Thymus (tissue), 11 donors: ENCODE results near the gene BRME1. TPM values are rescaled to one million over a fixed set of nuclear protein-coding genes. Genes with fewer than 3 reads are reported as not detected.
"Not testable (repeated sequence)": the region's sequence is repeated elsewhere in the genome, so short reads cannot be mapped to it uniquely, and the experiment has no call there.

Experiments used
- DNase-seq, 9 donors: peaks; one replicate each; pipeline ENCODE4 v3.0.0-alpha.2; 2013; ENCODE audit warnings: low spot score in 9 of 9, low read depth in 6 of 9, missing footprints in 1 of 9
- H3K27ac ChIP-seq, 2 donors: one replicate each; pipeline ENCODE4 v1.5.1; 2013; ENCODE audit warnings: control low read depth in 1 of 2, low read depth in 1 of 2, low read length in 1 of 2, mild to moderate bottlenecking in 1 of 2, moderate library complexity in 1 of 2
- H3K27me3 ChIP-seq, 2 donors: one replicate each; pipeline ENCODE4 v1.5.1; 2013; ENCODE audit warnings: low read length in 1 of 2; ENCODE audit not compliant: control insufficient read depth in 2 of 2, insufficient read depth in 1 of 2
- H3K36me3 ChIP-seq, 2 donors: one replicate each; pipeline ENCODE4 v1.5.1; 2013; ENCODE audit warnings: low read length in 1 of 2, mild to moderate bottlenecking in 1 of 2, moderate library complexity in 1 of 2; ENCODE audit not compliant: control insufficient read depth in 2 of 2, insufficient read depth in 2 of 2
- H3K4me1 ChIP-seq, 2 donors: one replicate each; pipeline ENCODE4 v1.5.1; 2013; ENCODE audit warnings: low read length in 2 of 2; ENCODE audit not compliant: control insufficient read depth in 2 of 2, insufficient read depth in 2 of 2
- H3K4me3 ChIP-seq, 2 donors: one replicate each; pipeline ENCODE4 v1.5.1; 2013; ENCODE audit warnings: low read length in 2 of 2, control low read depth in 1 of 2, mild to moderate bottlenecking in 1 of 2
- H3K9me3 ChIP-seq, 2 donors: one replicate each; pipeline ENCODE4 v1.5.1; 2013; ENCODE audit warnings: low read length in 1 of 2, mild to moderate bottlenecking in 1 of 2; ENCODE audit not compliant: control insufficient read depth in 2 of 2, insufficient read depth in 1 of 2
- WGBS: extraction: QIAGEN DNeasy Blood & Tissue Kit; methylation state at CpG from one replicate; pipeline ENCODE4 v1.1.7; 2013; 5-methylcytosine and 5-hydroxymethylcytosine counted together
- polyA plus RNA-seq: library from polyadenylated mRNA; stranded (reverse); fragments of 200-250 nt; gene quantifications from one replicate; pipeline ENCODE4 v1.2.3, GENCODE V29; 2013
- total RNA-seq: library from RNA; stranded (reverse); fragments of 120-200 nt; gene quantifications from one replicate; pipeline ENCODE4 v1.2.4, GENCODE V29; 2013
- donor health status: healthy.

Gene BRME1
- total and polyA plus RNA-seq, 2 donors: 1.5 to 2.0 TPM

DNA sequence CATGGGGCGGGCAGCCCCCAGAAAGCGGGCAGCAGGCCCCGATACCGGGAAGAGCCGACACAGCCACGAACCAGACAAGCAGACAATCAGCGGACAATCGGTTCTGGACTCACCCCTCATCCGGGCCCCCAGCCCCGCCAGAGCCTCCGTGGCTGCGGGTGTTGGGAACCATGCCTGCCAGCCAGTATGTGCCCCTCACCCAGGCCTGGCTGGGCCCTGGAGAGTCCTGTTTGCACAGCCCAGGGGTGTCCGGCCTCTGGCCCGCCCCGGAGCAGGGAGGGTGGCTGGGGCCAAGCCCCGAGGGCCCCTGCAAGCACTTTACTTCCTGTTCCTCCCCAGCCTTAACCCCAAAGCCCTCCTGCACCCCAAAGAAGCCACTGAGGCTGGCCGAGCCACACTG, 24.5 kb upstream of the BRME1 start:
- Histone ChIP-seq H3K9me3 (no peaks in the 10 kb centered on the region), H3K4me1 (no peaks in the 10 kb centered on the region), H3K4me3 (no peak overlapping the region), H3K27ac (no peak overlapping the region), H3K36me3 (peaks cover 11 to 47% of the 10 kb centered on the region in 2 donors), H3K27me3 (no peaks in the 10 kb centered on the region)
- WGBS: 92% methylated on average over 17 of the region's 17 CpGs
- DNase-seq: no peak

DNA sequence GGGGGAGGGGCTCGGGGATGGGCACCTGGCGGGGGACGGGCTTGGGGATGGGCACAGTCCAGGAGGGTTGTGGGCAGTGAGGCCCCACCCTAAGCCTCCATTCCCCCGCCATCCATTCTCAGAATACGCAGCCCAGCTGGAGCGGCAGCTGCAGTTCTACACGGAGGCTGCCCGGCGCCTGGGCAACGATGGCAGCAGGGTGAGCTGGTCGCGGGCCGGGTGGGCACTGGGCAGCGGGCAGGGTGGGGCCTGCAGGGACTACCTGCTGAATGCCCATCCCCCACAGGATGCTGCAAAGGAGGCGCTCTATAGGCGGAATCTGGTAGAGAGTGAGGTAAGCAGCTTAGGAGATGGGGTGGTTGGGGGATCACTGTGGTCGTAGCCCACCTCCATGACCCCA, 24.0 kb upstream of the BRME1 start:
- no peak for DNase-seq
- H3K27me3 ChIP-seq: no peaks in the 10 kb centered on the region
- no peaks in the 10 kb centered on the region for H3K4me1 ChIP-seq
- H3K36me3 ChIP-seq: peaks cover 13 to 51% of the 10 kb centered on the region in 2 donors
- H3K27ac ChIP-seq: no peak overlapping the region
- 99% methylated on average over 17 of the region's 17 CpGs for WGBS
- no peak overlapping the region for H3K4me3 ChIP-seq
- H3K9me3 ChIP-seq: no peaks in the 10 kb centered on the region

- H3K36me3 ChIP-seq: peaks cover 16 to 54% of the 10 kb centered on the region in 2 donors
- H3K4me1 ChIP-seq: no peaks in the 10 kb centered on the region
- H3K9me3 ChIP-seq: no peaks in the 10 kb centered on the region
- H3K27ac ChIP-seq: no peak overlapping the region
- 97% methylated on average over 12 of the region's 12 CpGs for WGBS
- H3K4me3 ChIP-seq: no peak overlapping the region
- no peaks in the 10 kb centered on the region for H3K27me3 ChIP-seq
- DNase-seq: no peak
Measured at GRCh38 chr19:13929340-13929739, 23.4 kb upstream of the BRME1 start.

- WGBS: 91% methylated on average over 8 of the region's 8 CpGs
- Histone ChIP-seq H3K4me1 (no peaks in the 10 kb centered on the region), H3K27ac (no peak overlapping the region), H3K9me3 (no peaks in the 10 kb centered on the region), H3K36me3 (peaks cover 31 to 71% of the 10 kb centered on the region in 2 donors), H3K4me3 (no peak overlapping the region), H3K27me3 (no peaks in the 10 kb centered on the region)
- DNase-seq: no peak
Measured at GRCh38 chr19:13926715-13927114, 20.8 kb upstream of the BRME1 start.

GRCh38 chr19:13926010-13926409, 20.1 kb upstream of the BRME1 start:
- no peak overlapping the region for H3K4me3 ChIP-seq
- 92% methylated on average over 4 of the region's 4 CpGs for WGBS
- H3K27ac ChIP-seq: no peak overlapping the region
- no peaks in the 10 kb centered on the region for H3K27me3 ChIP-seq
- no peaks in the 10 kb centered on the region for H3K4me1 ChIP-seq
- H3K36me3 ChIP-seq: peaks cover 38 to 71% of the 10 kb centered on the region in 2 donors
- peaks cover 0 to 1% of the 10 kb centered on the region in 2 donors for H3K9me3 ChIP-seq
- no peak for DNase-seq

DNA sequence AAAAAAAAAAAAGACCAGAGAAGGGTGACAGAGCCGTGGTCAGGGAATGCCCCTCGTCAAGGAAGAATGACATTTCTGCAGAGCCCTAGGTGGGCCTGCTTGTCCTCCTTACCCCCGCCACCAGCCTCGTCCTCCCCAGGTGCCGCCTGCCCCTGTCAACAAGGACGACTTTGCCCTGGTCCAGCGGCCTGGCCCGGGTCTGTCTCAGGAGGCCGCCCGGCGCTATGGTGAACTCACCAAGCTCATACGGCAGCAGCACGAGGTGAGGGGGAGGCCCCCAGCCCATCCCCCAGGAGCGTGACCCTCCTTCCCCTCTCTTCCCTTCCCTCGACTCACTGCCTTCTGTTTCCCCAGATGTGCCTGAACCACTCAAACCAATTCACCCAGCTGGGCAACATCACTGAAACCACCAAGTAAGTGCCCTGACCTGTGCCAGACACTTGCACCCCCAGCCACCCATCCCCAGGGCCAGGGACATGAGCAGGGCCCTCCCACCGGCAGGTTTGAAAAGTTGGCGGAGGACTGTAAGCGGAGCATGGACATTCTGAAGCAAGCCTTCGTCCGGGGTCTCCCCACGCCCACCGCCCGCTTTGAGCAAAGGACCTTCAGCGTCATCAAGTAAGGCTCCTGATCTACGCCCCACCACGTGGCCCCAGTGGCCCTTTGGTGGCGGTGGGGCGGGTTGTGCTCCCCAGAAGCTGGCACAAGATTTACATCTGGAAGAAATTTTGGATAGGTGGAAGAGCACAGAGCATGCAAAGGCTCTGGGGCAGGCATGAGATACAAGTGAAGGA, 17.5 kb upstream of the BRME1 start:
- no peaks in the 10 kb centered on the region for H3K27me3 ChIP-seq
- H3K27ac ChIP-seq: no peak overlapping the region
- WGBS: 97% methylated on average over 28 of the region's 28 CpGs
- H3K36me3 ChIP-seq: peaks cover 49 to 77% of the 10 kb centered on the region in 2 donors
- no peaks in the 10 kb centered on the region for H3K4me1 ChIP-seq
- no peak for DNase-seq
- no peak overlapping the region for H3K4me3 ChIP-seq
- H3K9me3 ChIP-seq: peaks cover 3 to 4% of the 10 kb centered on the region in 2 donors

- not testable (repeated sequence) for H3K4me1 ChIP-seq, H3K27ac ChIP-seq, H3K27me3 ChIP-seq, H3K4me3 ChIP-seq, H3K9me3 ChIP-seq, DNase-seq
- H3K36me3 ChIP-seq: peaks cover 46 to 71% of the 10 kb centered on the region in 2 donors
- 97% methylated on average over 6 of the region's 6 CpGs for WGBS
Measured at GRCh38 chr19:13922118-13922517, 16.2 kb upstream of the BRME1 start.

DNA sequence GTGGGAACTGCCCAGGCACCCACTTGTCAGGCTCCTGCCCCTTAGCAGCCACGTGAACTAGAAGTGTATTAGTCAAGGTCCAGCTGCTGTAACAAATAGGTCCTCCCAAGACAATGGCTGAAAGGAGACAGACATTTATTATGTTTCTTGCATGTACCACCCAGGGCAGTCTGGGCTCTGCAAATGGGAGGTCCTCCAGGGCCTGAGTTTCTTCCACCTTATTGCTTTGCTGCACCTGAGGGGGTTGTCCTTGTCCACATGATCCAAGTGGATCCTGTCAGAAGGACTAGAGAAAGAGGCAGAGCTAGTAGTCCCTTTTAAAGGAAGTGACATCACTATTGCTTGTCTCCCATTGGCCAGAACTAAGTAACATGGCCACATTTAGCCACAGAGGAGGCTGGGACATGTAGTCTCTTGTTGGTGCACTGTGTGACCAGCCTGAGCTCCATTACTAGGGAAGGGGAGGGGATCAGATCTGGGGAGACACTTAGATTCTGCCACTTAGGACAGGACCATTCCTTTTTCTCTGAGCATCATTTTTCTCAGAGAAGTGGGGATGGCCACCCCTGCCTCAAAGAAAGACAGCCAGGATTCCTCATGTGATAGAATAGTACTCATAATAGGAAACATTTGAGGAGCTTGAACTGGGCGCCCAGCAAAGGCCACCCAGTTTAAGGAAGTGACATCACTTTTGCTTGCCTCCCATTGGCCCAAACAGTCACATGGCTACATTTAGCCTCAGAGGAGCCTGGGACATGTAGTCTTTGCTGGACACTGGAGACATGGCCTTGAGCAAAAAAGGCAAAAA, 15.2 kb upstream of the BRME1 start:
- H3K9me3 ChIP-seq: peaks cover 3 to 4% of the 10 kb centered on the region in 2 donors

DNA sequence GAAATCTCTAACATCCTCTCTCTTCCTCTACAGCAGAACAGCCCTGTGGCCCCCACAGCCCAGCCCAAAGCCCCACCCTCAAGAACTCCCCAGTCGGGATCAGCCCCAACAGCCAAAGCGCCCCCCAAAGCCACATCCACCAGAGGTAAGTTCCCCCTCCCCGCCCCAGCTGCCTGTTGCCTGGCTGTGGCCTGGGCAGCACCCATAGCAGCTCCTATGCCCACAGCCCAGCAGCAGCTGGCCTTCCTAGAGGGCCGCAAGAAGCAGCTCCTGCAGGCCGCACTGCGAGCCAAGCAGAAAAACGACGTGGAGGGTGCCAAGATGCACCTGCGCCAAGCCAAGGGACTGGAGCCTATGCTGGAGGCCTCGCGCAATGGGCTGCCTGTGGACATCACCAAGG, 14.6 kb upstream of the BRME1 start:
- DNase-seq: no peak
- H3K9me3 ChIP-seq: peaks cover 3 to 4% of the 10 kb centered on the region in 2 donors
- no peaks in the 10 kb centered on the region for H3K27me3 ChIP-seq
- no peak overlapping the region for H3K4me3 ChIP-seq
- no peaks in the 10 kb centered on the region for H3K4me1 ChIP-seq
- H3K27ac ChIP-seq: no peak overlapping the region
- 96% methylated on average over 11 of the region's 11 CpGs for WGBS
- peaks cover 49 to 68% of the 10 kb centered on the region in 2 donors for H3K36me3 ChIP-seq

More for the DNA sequence above, 15.2 kb upstream of the BRME1 start:
- no peaks in the 10 kb centered on the region for H3K4me1 ChIP-seq
- no peak overlapping the region for H3K4me3 ChIP-seq
- H3K27me3 ChIP-seq: no peaks in the 10 kb centered on the region
- DNase-seq: peak in 2 of 9 donors; percentile 16 to 46
- H3K27ac ChIP-seq: no peak overlapping the region
- WGBS: 96% methylated on average over 2 of the region's 2 CpGs
- peaks cover 46 to 64% of the 10 kb centered on the region in 2 donors for H3K36me3 ChIP-seq
